Endothelial cell (in vitro differentiated cells): ENCODE data around the gene TRIM44. TPM values are rescaled to one million over a fixed set of nuclear protein-coding genes. Genes with fewer than 3 reads are reported as not detected.
"Not testable (repeated sequence)": the region's sequence is repeated elsewhere in the genome, so short reads cannot be mapped to it uniquely, and the experiment has no call there.

Source experiments
- DNase-seq: peaks from one replicate; pipeline ENCODE4 v3.0.0; 2021; ENCODE audit warnings: low spot score
- H3K27ac Mint-ChIP-seq: one replicate; pipeline ENCODE4 v1.8.0; 2021; ENCODE audit warnings: mixed read lengths, inconsistent platforms; ENCODE audit not compliant: unreplicated experiment
- H3K27me3 Mint-ChIP-seq: one replicate; pipeline ENCODE4 v1.8.0; 2021; ENCODE audit warnings: mild to moderate bottlenecking, moderate library complexity, mixed read lengths, inconsistent platforms; ENCODE audit not compliant: unreplicated experiment
- H3K36me3 Mint-ChIP-seq: one replicate; pipeline ENCODE4 v1.8.0; 2021; ENCODE audit warnings: mild to moderate bottlenecking, low read depth, mixed read lengths, inconsistent platforms; ENCODE audit not compliant: unreplicated experiment
- H3K4me1 Mint-ChIP-seq: one replicate; pipeline ENCODE4 v1.8.0; 2021; ENCODE audit warnings: mild to moderate bottlenecking, mixed read lengths, inconsistent platforms; ENCODE audit not compliant: unreplicated experiment
- H3K4me3 Mint-ChIP-seq: one replicate; pipeline ENCODE4 v1.8.0; 2021; ENCODE audit warnings: mild to moderate bottlenecking, mixed read lengths, inconsistent platforms; ENCODE audit not compliant: unreplicated experiment
- H3K9me3 Mint-ChIP-seq: one replicate; pipeline ENCODE4 v1.8.0; 2021; ENCODE audit warnings: mixed read lengths, inconsistent platforms; ENCODE audit not compliant: unreplicated experiment
- total RNA-seq: library from RNA; stranded (reverse); fragmentation: NEBNext Ultra II Directional; extraction: Animal tissue kit (Norgen Biotek cat#: 25700); gene quantifications from one replicate; pipeline ENCODE4 v1.2.1, GENCODE V29; 2021; ENCODE audit not compliant: unreplicated experiment
- TF ChIP-seq, protein P1 (sequence below): fragments of 200-600 bp; sonication (generic); IDR thresholded peaks from one replicate; pipeline ENCODE4 v1.5.0; 2021; ENCODE audit warnings: antibody characterized with exemption; ENCODE audit not compliant: unreplicated experiment

TRIM44 gene
- total RNA-seq, 1 donor from 2014 or later = 48.6 TPM

GRCh38 chr11:35857922-35858321 lies 195.3 kb downstream of the TRIM44 start:
- TF ChIP-seq, protein P1, sequence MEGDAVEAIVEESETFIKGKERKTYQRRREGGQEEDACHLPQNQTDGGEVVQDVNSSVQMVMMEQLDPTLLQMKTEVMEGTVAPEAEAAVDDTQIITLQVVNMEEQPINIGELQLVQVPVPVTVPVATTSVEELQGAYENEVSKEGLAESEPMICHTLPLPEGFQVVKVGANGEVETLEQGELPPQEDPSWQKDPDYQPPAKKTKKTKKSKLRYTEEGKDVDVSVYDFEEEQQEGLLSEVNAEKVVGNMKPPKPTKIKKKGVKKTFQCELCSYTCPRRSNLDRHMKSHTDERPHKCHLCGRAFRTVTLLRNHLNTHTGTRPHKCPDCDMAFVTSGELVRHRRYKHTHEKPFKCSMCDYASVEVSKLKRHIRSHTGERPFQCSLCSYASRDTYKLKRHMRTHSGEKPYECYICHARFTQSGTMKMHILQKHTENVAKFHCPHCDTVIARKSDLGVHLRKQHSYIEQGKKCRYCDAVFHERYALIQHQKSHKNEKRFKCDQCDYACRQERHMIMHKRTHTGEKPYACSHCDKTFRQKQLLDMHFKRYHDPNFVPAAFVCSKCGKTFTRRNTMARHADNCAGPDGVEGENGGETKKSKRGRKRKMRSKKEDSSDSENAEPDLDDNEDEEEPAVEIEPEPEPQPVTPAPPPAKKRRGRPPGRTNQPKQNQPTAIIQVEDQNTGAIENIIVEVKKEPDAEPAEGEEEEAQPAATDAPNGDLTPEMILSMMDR = no peak
- peaks cover 11% of the 10 kb centered on the region for H3K4me1 Mint-ChIP-seq
- H3K4me3 Mint-ChIP-seq = no peak overlapping the region
- no peaks in the 10 kb centered on the region for H3K9me3 Mint-ChIP-seq
- H3K27me3 Mint-ChIP-seq = peaks cover 2% of the 10 kb centered on the region
- DNase-seq = no peak
- H3K27ac Mint-ChIP-seq = no peak overlapping the region
- peaks cover 7% of the 10 kb centered on the region for H3K36me3 Mint-ChIP-seq

DNA sequence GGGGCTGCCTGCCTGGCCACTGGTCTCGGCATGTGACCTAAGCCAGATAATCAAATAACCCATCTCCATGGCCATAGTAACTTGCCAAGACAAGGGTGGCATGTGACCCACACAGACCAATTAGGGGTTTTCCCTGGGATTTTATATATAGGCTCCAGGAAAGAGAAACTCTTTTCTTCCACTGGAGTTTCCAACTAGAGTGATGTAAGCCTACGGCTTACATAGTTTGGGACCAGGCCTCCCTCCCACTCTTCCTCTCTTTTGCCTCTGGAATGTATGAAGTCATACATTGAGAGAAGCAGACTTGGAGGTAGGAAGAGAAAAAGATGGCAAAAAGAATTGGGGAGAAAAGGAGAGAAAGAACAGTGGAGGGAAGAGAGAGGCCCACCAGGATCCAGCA lies 196.7 kb downstream of the TRIM44 start:
- Mint-ChIP-seq H3K27me3 (peaks cover 2% of the 10 kb centered on the region), H3K36me3 (peaks cover 7% of the 10 kb centered on the region), H3K27ac (no peak overlapping the region), H3K9me3 (no peaks in the 10 kb centered on the region), H3K4me3 (no peak overlapping the region), H3K4me1 (peaks cover 13% of the 10 kb centered on the region)
- TF ChIP-seq, protein P1 = no peak
- no peak for DNase-seq

DNA sequence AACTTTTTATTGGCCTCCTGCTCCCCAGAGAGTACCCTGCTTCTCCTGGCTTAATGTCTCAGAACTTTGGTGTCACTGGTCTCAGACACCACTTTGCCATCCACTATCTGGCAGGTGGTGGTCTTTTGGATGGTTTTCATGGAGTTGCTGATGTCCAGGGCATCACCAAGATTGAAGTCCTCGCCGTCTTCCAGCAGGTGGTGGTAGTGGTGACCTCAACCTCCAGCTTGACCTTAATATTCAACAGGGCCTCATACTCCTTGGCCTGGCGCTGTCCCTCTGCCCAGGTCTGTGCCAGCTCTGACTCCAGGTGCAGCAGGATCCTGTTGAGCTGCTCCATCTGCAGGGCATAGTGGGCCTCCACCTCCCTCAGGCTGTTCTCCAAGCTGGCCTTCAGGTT lies 197.6 kb downstream of the TRIM44 start:
- not testable (repeated sequence) for H3K4me3 Mint-ChIP-seq, H3K36me3 Mint-ChIP-seq, DNase-seq, H3K27ac Mint-ChIP-seq, H3K27me3 Mint-ChIP-seq, H3K9me3 Mint-ChIP-seq
- peaks cover 13% of the 10 kb centered on the region for H3K4me1 Mint-ChIP-seq

DNA sequence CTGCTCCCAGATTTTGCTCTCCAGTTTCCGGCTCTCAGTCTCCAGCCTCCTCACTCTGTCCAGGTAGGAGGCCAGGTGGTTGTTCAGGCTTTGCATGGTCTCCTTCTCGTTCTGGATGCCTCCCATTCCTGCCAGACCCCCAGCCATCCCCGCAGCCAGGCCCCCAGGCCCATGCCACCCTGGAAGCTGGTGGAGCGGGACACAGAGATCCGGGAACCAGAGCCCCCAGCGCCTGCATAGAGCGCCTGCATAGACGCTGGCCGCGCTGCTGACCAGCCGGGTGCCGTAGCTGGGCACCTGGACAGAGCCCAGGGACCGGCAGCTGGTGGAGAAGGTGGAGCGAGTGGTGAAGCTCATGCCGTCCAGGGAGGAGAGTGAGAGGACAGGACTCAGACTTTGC lies 198.6 kb downstream of the TRIM44 start:
- DNase-seq = no peak
- H3K9me3 Mint-ChIP-seq = no peaks in the 10 kb centered on the region
- H3K27ac Mint-ChIP-seq = no peak overlapping the region
- peaks cover 7% of the 10 kb centered on the region for H3K36me3 Mint-ChIP-seq
- H3K4me1 Mint-ChIP-seq = peaks cover 13% of the 10 kb centered on the region
- peaks cover 2% of the 10 kb centered on the region for H3K27me3 Mint-ChIP-seq
- H3K4me3 Mint-ChIP-seq = no peak overlapping the region
- TF ChIP-seq, protein P1 = no peak

DNA sequence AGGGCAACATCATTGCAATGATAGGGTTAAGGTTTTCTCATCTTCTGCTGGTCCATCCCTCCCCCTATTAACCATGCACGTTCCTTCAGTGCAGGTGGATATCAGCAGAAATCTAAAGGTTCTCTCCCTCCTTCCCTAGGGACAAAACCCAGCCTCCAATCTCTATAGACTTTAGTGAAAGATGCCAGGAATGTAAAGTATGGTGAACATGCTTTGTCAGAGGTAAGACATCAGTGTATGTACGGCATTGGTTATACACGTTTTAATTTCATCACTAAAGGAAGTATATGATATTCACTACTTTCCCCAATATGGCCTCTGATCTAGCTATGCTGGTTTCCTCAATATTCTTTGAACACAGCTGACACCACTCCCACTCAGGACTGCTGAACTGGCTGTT lies 200.1 kb downstream of the TRIM44 start:
- no peaks in the 10 kb centered on the region for H3K9me3 Mint-ChIP-seq
- DNase-seq = no peak
- no peak overlapping the region for H3K27ac Mint-ChIP-seq
- no peak overlapping the region for H3K4me3 Mint-ChIP-seq
- H3K4me1 Mint-ChIP-seq = peaks cover 13% of the 10 kb centered on the region
- H3K27me3 Mint-ChIP-seq = peaks cover 2% of the 10 kb centered on the region
- H3K36me3 Mint-ChIP-seq = peaks cover 7% of the 10 kb centered on the region
- TF ChIP-seq, protein P1 = no peak

GRCh38 chr11:35864131-35864530 lies 201.6 kb downstream of the TRIM44 start:
- H3K27me3 Mint-ChIP-seq = peaks cover 5% of the 10 kb centered on the region
- no peak overlapping the region for H3K27ac Mint-ChIP-seq
- TF ChIP-seq, protein P1 = no peak
- no peaks in the 10 kb centered on the region for H3K36me3 Mint-ChIP-seq
- peaks cover 5% of the 10 kb centered on the region for H3K4me1 Mint-ChIP-seq
- H3K4me3 Mint-ChIP-seq = no peak overlapping the region
- no peak for DNase-seq
- H3K9me3 Mint-ChIP-seq = peaks cover 4% of the 10 kb centered on the region
